AG04450 (cell line): Measurements from ENCODE around the gene GRM2. TPM values are rescaled to one million over a fixed set of nuclear protein-coding genes. Genes with fewer than 3 reads are reported as not detected.
A peak's percentile ranks its signal among the peaks of the same experiment; 100 is the strongest.

ENCODE experiments used
- CTCF ChIA-PET: fragments of 300-600, 350-600 bp; formaldehyde crosslinking; extraction: SDS; loops from one replicate; lab custom pipeline; 2022; ENCODE audit warnings: antibody characterized with exemption, inconsistent platforms; lab: Charles Lee
- POLR2A ChIA-PET: fragments of 350-600 bp; formaldehyde crosslinking; extraction: SDS; loops from one replicate; lab custom pipeline; 2021; ENCODE audit warnings: antibody characterized with exemption, inconsistent platforms; lab: Yijun Ruan, JAX
- DNase-seq: peaks from one replicate; pipeline ENCODE4 v3.0.0-alpha.2; 2011; ENCODE audit warnings: low read depth, low spot score
- H3K27ac ChIP-seq: one replicate; pipeline ENCODE4 v1.5.1; 2012; ENCODE audit warnings: low read depth, low read length, control low read depth
- H3K27me3 ChIP-seq: one replicate; pipeline ENCODE4 v1.6.0; 2012; ENCODE audit warnings: low read length; ENCODE audit not compliant: control insufficient read depth, insufficient read depth
- H3K4me3 ChIP-seq: 2 replicates; pipeline ENCODE4 v1.5.1; 2011; ENCODE audit warnings: mild to moderate bottlenecking, low read depth, low read length, control low read depth
- H3K9me3 ChIP-seq: 2 replicates; pipeline ENCODE4 v1.5.1; 2012; ENCODE audit warnings: low read length; ENCODE audit not compliant: control insufficient read depth, insufficient read depth
- CTCF ChIP-seq: IDR thresholded peaks from 2 replicates; pipeline ENCODE4 v1.5.1; 2011; ENCODE audit warnings: low read depth, low read length, control low read depth, inconsistent platforms
- polyA plus RNA-seq: library from polyadenylated mRNA; depleted of rRNA; stranded (reverse); fragments of >200 nt; gene quantifications from 2 replicates; pipeline ENCODE4 v1.2.3, GENCODE V29; 2011

The GRM2 gene
- polyA plus RNA-seq, 1 experiment, result not detected

DNA sequence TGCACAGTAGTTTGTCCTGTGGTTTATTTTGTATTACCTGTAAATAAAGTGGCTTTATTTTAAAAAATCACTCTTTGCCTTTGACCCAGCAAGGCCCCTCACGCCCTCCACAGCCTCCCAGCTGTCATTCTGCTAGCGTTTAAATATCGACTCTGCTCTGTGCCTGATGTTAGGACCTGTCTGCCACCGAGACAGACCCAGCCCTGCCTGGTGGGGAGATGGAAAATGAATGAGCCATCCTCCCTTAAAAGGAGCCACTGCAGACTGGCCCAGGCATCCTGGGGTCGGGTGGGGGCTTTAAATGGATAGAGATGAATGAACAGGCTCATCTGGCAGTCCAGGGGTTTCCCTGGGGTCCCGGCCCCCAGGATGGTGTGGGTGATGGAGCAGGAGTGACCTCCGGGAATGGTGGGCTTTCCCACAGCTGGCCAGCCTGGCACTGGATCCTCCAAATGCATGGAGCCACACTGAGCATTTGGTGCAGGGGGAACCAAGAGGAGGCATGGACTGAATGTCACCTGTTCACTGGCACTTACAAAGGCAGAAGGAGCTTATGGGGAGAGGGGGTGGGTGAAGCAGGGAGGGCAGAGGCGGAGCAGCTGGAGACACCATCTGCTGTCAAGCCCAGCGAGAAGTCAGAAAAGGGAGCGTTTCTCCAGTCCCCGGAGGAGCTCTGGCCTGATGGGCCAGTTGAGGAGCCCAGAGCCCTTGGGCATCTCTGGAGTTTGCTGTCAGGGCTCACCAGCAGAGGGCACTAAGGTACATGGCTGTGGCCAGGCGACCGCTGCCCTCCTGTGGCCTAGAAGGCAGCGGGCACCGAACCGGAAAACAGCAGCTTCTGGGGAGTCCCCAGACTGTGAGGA is 11.9 kb downstream of the GRM2 start:
- peak; percentile 56 for TF ChIP-seq CTCF
- H3K9me3 ChIP-seq, result no peaks in the 10 kb centered on the region; the same call in 1 of the 2 replicates
- H3K4me3 ChIP-seq, result no peak overlapping the region
- no peaks in the 10 kb centered on the region for H3K27me3 ChIP-seq
- POLR2A ChIA-PET, result no interaction called here
- no peak overlapping the region for H3K27ac ChIP-seq
- DNase-seq, result no peak
- CTCF ChIA-PET, result interaction anchor here (0.6 to 1.3 kb wide), 10 partner anchors 11 to 1478 kb away, joined by 3 to 8 read pairs (median 3); partner anchors contain the start of gene GRM2

DNA sequence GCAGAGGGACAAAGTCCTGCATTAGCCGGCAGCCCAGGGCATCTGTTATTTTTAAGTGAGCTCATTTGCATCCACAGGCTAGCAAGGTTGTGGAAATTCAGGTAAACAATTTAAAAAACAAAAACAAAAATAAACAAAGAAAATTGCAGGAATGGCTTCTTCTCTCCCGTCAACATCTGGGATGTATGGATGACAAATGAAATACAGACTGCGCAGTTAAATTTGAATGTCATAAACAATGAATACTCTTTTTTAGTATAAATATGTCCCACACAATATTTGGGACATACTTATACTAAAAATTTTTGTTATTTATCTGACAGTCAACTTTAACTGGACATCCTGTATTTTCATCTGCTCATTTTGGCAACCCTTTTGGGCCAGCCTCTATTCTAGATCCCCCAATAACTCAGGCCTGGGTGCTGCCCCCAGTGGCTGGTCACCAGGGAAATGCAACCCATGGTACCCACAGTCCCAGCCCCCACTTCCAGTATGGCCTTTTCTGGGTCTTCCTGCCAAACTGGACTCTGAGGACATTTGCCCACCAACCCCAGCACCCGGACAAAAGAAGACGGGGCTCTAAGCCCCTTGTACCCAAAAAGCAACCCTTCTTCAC is 12.7 kb downstream of the GRM2 start:
- Histone ChIP-seq H3K27me3 (no peaks in the 10 kb centered on the region), H3K9me3 (no peaks in the 10 kb centered on the region; the same call in 1 of the 2 replicates), H3K4me3 (no peak overlapping the region), H3K27ac (no peak overlapping the region)
- no peak for TF ChIP-seq CTCF
- CTCF ChIA-PET, result interaction anchor here (0.6 to 1.3 kb wide), 8 partner anchors 11 to 1479 kb away, joined by 3 to 8 read pairs (median 3); partner anchors contain the start of gene GRM2
- DNase-seq, result no peak
- POLR2A ChIA-PET, result no interaction called here

DNA sequence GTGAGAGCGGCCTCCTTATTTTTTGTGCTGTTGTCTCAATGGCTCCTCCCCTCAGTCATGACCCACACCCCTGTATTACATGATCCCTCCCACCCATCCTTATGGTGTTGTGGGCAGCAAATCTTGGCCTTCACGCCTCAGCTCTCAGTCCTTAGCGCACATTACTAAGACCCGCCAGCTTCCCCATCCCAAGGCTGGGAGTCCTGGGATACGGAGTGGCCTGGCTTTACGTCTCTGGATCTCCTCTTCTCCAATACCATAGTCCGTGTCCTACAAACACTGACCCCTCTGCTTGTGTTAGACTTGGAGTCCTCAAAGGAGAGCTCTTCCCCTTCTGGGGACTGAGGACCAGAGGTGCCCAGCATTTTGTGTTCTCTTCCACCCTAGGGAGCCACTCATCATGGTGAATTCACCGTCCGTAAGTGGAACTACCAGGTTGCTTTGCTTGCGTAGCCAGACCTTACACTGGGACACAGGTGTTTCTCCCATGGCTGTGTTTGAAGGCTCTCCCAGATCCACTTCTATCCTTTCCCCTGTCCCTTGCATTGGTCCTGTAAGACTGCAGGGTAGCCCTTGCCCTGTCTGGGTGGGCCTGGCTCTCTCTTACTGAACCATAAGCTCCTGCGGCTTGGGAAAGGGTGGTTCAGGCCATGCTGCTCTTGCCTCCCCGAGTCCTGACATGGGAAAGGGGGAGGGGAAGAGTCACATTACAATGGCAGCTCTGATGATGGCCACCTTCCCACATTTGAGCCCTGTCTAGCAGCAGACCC is 13.6 kb downstream of the GRM2 start:
- POLR2A ChIA-PET, result no interaction called here
- no peaks in the 10 kb centered on the region for H3K27me3 ChIP-seq
- CTCF ChIA-PET, result no interaction called here
- no peak overlapping the region for H3K4me3 ChIP-seq
- TF ChIP-seq CTCF, result no peak
- no peak for DNase-seq
- H3K9me3 ChIP-seq, result no peaks in the 10 kb centered on the region
- no peak overlapping the region for H3K27ac ChIP-seq

GRCh38 chr3:51721062-51721745 is 14.3 kb downstream of the GRM2 start:
- CTCF ChIA-PET, result no interaction called here
- H3K4me3 ChIP-seq, result no peak overlapping the region
- no peak for DNase-seq
- no peaks in the 10 kb centered on the region for H3K27me3 ChIP-seq
- H3K9me3 ChIP-seq, result no peaks in the 10 kb centered on the region
- POLR2A ChIA-PET, result no interaction called here
- no peak overlapping the region for H3K27ac ChIP-seq
- TF ChIP-seq CTCF, result no peak
